GM21723 (cell line): ENCODE data around the gene RIT2.

ENCODE experiments used
- ATAC-seq: cut with Tn5 transposase; IDR thresholded peaks from one replicate; pipeline ENCODE4 v1.9.1; 2021; ENCODE audit warnings: mild to moderate bottlenecking, moderate library complexity; ENCODE audit not compliant: unreplicated experiment

Gene RIT2

GRCh38 chr18:43115076-43115921 lies at the start of gene RIT2:
Gene RIT2 (minus strand): TSS chr18:43115685.
- ATAC-seq: no peak

GRCh38 chr18:43161528-43161927 lies 46.0 kb upstream of the RIT2 start:
- no peak for ATAC-seq

GRCh38 chr18:43160509-43160908 lies 45.0 kb upstream of the RIT2 start:
- ATAC-seq: no peak

GRCh38 chr18:43159926-43160325 lies 44.4 kb upstream of the RIT2 start:
- no peak for ATAC-seq

- ATAC-seq: no peak
These were observed 43.7 kb upstream of the RIT2 start for GRCh38 chr18:43159086-43159770.

- no peak for ATAC-seq
These were observed 42.9 kb upstream of the RIT2 start for GRCh38 chr18:43158381-43158780.

- no peak for ATAC-seq
These were observed 40.4 kb upstream of the RIT2 start for GRCh38 chr18:43155842-43156241.

GRCh38 chr18:43148231-43148630 lies 32.7 kb upstream of the RIT2 start:
- no peak for ATAC-seq

- ATAC-seq: no peak
These were observed 25.7 kb upstream of the RIT2 start for GRCh38 chr18:43141208-43141607.

GRCh38 chr18:43139288-43139946 lies 23.9 kb upstream of the RIT2 start:
- no peak for ATAC-seq

GRCh38 chr18:43134876-43135275 lies 19.4 kb upstream of the RIT2 start:
- ATAC-seq: no peak

- ATAC-seq: no peak
These were observed 15.3 kb upstream of the RIT2 start for GRCh38 chr18:43130716-43131260.

- no peak for ATAC-seq
These were observed 14.6 kb upstream of the RIT2 start for GRCh38 chr18:43129946-43130524.

- ATAC-seq: no peak
These were observed 10.0 kb upstream of the RIT2 start for GRCh38 chr18:43125471-43125870.

GRCh38 chr18:43122955-43123354 lies 7.5 kb upstream of the RIT2 start:
- ATAC-seq: no peak

GRCh38 chr18:43116699-43117294 lies 1.3 kb upstream of the RIT2 start:
- no peak for ATAC-seq

- ATAC-seq: no peak
These were observed 2.1 kb downstream of the RIT2 start for GRCh38 chr18:43113220-43113895.

- no peak for ATAC-seq
These were observed 6.6 kb downstream of the RIT2 start for GRCh38 chr18:43108882-43109281.

GRCh38 chr18:43108469-43108868 lies 7.0 kb downstream of the RIT2 start:
- ATAC-seq: no peak

GRCh38 chr18:43093646-43094045 lies 21.8 kb downstream of the RIT2 start:
- no peak for ATAC-seq
